GM13977 (cell line): Measurements from ENCODE around the gene PALLD.
"Not testable (repeated sequence)": the region's sequence is repeated elsewhere in the genome, so short reads cannot be mapped to it uniquely, and the experiment has no call there.

ENCODE experiments used
- DNase-seq: peaks from one replicate; pipeline ENCODE4 v3.0.0; 2012; ENCODE audit warnings: low spot score
- in situ Hi-C: fragments of 300-500 bp; cut with MboI; formaldehyde crosslinking; loops from one replicate; pipeline ENCODE4 v1.12.0; 2022; ENCODE audit warnings: low sequenced_read_pairs, low pct_unique_long_range_greater_than_20kb, mixed read lengths, inconsistent platforms; ENCODE audit not compliant: unreplicated experiment
- TF ChIP-seq, protein P1 (sequence below): IDR thresholded peaks from 2 replicates; pipeline ENCODE4 v1.5.1; 2012; ENCODE audit warnings: mild to moderate bottlenecking, control low read depth; ENCODE audit not compliant: insufficient read depth; ENCODE audit errors: extremely low read depth, missing control alignments

Gene PALLD

GRCh38 chr4:168511780-168512489 is 15.1 kb downstream of the PALLD start:
- TF ChIP-seq, protein P1, sequence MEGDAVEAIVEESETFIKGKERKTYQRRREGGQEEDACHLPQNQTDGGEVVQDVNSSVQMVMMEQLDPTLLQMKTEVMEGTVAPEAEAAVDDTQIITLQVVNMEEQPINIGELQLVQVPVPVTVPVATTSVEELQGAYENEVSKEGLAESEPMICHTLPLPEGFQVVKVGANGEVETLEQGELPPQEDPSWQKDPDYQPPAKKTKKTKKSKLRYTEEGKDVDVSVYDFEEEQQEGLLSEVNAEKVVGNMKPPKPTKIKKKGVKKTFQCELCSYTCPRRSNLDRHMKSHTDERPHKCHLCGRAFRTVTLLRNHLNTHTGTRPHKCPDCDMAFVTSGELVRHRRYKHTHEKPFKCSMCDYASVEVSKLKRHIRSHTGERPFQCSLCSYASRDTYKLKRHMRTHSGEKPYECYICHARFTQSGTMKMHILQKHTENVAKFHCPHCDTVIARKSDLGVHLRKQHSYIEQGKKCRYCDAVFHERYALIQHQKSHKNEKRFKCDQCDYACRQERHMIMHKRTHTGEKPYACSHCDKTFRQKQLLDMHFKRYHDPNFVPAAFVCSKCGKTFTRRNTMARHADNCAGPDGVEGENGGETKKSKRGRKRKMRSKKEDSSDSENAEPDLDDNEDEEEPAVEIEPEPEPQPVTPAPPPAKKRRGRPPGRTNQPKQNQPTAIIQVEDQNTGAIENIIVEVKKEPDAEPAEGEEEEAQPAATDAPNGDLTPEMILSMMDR, result no peak
- in situ Hi-C loops, result loop anchor here (25.0 kb wide), 1 partner anchor 400 kb away; no protein-coding TSS in a partner anchor
- no peak for DNase-seq

GRCh38 chr4:168513826-168514225 is 17.0 kb downstream of the PALLD start:
- not testable (repeated sequence) for DNase-seq
- in situ Hi-C loops, result loop anchor here (25.0 kb wide), 1 partner anchor 398 kb away; no protein-coding TSS in a partner anchor

GRCh38 chr4:168514249-168514852 is 17.5 kb downstream of the PALLD start:
- in situ Hi-C loops, result loop anchor here (25.0 kb wide), 1 partner anchor 398 kb away; no protein-coding TSS in a partner anchor
- TF ChIP-seq, protein P1, result peak; percentile 27
- DNase-seq, result peak; percentile 19

- in situ Hi-C loops, result loop anchor here (25.0 kb wide), 1 partner anchor 397 kb away; no protein-coding TSS in a partner anchor
- TF ChIP-seq, protein P1, result no peak
- DNase-seq, result no peak
Observed at GRCh38 chr4:168515222-168516011, 18.6 kb downstream of the PALLD start.

DNA sequence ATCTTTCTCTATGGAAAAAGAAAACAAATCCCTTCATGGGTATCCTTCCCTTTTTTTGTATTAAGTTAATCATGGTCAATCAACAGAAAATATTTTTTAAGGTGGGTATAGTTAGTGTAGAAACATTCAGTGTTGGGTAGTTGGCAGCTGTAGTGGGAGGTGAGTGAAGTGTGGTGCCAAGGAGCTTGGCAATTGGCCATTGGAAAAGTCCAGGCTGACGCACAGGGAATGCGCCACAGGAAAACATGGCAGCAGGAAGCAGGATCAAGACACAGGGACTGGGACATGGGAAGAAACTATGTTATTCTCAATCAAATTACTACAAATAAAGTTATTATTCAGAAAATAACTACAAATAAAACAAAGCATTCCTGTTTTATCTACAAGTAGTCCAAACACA is 20.0 kb downstream of the PALLD start:
- TF ChIP-seq, protein P1, result no peak
- no peak for DNase-seq
- in situ Hi-C loops, result loop anchor here (25.0 kb wide), 1 partner anchor 395 kb away; no protein-coding TSS in a partner anchor

DNA sequence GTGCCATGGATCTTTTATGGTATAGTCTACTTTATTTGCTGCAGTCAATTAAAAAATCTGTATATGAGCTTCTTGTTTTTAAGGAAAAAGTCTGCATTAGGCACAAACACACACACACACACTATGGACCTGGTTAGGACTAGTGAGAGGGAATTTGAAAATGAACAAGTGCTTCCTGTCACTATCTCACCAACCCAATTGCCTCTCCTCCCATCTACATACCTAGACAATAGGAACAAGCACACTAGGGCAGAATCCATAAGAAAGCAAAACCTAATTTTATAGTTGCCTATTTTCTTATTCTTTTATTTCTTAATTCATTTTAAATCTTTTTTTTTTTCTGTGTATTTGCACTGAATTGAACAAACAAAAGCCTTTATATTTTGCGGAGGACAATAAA is 22.7 kb downstream of the PALLD start:
- TF ChIP-seq, protein P1, result no peak

More for the DNA sequence above, 22.7 kb downstream of the PALLD start:
- in situ Hi-C loops, result loop anchor here (25.0 kb wide), 1 partner anchor 393 kb away; no protein-coding TSS in a partner anchor
- no peak for DNase-seq
